GM06990 (cell line): ENCODE results near the gene SIDT2.

Source experiments
- DNase-seq: peaks from one replicate; pipeline ENCODE4 v3.0.0-alpha.2; 2011; ENCODE audit not compliant: insufficient read length; ENCODE audit errors: extremely low read depth
- H3K27me3 ChIP-seq: replicated peaks from 2 replicates; pipeline ENCODE4 v1.6.0; 2011; ENCODE audit warnings: low read length; ENCODE audit not compliant: control insufficient read depth, insufficient read depth
- H3K36me3 ChIP-seq: 2 replicates; pipeline ENCODE4 v1.5.1; 2011; ENCODE audit warnings: low read length; ENCODE audit not compliant: control insufficient read depth, insufficient read depth
- H3K4me3 ChIP-seq: replicated peaks from 2 replicates; pipeline ENCODE4 v1.5.1; 2011; ENCODE audit warnings: low read depth, mild to moderate bottlenecking, control low read depth, low read length
- TF ChIP-seq, protein P1 (sequence below): IDR thresholded peaks from 2 replicates; pipeline ENCODE4 v1.5.1; 2011; ENCODE audit warnings: low read length, control low read depth, mild to moderate bottlenecking, inconsistent platforms; ENCODE audit not compliant: insufficient read depth, poor library complexity, severe bottlenecking

SIDT2 gene

DNA sequence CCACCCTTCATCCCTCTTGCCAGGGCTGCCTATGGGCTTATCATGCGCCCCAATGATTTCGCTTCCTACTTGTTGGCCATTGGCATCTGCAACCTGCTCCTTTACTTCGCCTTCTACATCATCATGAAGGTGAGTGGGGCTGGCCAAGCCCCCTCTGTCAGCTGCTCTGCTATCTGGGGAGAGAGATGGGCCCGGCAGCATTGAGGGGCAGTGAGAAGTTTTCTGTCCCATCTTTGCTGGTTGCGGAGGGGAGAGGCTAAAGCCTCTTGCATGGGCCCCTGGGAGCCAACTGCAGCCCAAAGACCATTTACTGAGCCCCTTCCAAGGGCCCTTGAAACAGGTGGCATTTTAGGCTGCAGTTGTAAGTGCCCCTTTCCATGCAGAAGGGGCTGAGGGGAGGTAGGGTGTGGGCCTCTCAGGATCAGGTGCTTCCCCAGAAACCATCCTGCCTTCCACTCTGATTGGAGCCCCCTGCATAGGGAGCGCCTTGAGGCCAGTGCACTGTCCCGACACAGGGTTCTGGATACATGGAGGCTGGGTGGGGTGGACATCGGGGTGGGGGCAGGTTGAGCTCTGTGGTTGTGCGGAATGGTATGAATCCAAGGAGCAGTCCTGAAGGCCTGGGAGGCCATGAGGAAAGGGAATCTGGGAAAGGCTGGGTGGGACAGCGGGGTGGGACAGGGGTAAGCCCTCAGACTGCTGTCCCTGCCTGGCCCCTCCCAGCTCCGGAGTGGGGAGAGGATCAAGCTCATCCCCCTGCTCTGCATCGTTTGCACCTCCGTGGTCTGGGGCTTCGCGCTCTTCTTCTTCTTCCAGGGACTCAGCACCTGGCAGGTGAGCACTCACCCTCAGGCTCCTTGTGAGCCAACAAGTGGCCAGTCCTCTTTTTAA, 14.8 kb downstream of the SIDT2 start:
- TF ChIP-seq, protein P1, sequence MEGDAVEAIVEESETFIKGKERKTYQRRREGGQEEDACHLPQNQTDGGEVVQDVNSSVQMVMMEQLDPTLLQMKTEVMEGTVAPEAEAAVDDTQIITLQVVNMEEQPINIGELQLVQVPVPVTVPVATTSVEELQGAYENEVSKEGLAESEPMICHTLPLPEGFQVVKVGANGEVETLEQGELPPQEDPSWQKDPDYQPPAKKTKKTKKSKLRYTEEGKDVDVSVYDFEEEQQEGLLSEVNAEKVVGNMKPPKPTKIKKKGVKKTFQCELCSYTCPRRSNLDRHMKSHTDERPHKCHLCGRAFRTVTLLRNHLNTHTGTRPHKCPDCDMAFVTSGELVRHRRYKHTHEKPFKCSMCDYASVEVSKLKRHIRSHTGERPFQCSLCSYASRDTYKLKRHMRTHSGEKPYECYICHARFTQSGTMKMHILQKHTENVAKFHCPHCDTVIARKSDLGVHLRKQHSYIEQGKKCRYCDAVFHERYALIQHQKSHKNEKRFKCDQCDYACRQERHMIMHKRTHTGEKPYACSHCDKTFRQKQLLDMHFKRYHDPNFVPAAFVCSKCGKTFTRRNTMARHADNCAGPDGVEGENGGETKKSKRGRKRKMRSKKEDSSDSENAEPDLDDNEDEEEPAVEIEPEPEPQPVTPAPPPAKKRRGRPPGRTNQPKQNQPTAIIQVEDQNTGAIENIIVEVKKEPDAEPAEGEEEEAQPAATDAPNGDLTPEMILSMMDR: no peak
- H3K27me3 ChIP-seq: no peaks in the 10 kb centered on the region
- H3K4me3 ChIP-seq: no peak overlapping the region
- H3K36me3 ChIP-seq: peaks cover 29% of the 10 kb centered on the region
- DNase-seq: no peak

DNA sequence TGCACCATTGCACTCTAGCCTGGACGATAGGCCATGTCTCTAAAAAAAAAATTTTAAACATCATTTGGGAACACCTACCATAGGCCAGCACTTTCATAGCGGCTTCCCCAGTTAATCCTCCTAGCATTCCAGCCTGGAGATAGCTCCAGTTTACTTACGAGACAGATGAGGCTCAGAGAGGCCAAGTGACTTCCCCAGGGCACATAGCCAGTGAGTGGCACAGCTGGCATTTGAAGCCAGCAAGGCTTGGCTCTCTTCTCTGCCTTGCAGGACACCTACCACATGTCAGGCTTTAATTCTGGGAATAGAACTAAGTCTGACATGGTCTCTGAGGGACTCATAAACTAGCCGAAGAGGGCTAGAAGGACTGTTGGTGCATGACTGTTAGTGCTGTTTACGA, 15.7 kb downstream of the SIDT2 start:
- TF ChIP-seq, protein P1: no peak
- DNase-seq: no peak
- no peaks in the 10 kb centered on the region for H3K27me3 ChIP-seq
- H3K36me3 ChIP-seq: peaks cover 23% of the 10 kb centered on the region
- no peak overlapping the region for H3K4me3 ChIP-seq

DNA sequence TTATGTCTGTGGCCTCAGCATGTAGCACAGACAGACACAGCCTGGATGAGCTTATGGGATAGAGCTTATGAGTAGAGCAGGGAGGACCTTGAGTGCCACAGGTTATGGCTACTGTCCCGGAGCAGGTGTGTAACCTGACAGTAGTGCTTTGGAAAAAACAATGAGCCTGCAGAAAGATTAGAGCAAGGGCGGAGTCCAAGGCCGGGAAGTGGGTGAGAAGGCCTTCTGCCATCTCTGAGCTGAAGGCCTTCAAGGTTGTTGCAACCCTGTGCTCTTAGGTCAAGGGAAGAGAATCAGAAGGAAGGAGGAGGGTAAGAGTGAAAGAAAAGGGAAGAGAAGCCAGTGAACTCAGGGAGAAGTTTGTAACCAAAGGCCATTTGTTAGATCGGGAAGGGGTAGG, 16.7 kb downstream of the SIDT2 start:
- TF ChIP-seq, protein P1: no peak

DNA sequence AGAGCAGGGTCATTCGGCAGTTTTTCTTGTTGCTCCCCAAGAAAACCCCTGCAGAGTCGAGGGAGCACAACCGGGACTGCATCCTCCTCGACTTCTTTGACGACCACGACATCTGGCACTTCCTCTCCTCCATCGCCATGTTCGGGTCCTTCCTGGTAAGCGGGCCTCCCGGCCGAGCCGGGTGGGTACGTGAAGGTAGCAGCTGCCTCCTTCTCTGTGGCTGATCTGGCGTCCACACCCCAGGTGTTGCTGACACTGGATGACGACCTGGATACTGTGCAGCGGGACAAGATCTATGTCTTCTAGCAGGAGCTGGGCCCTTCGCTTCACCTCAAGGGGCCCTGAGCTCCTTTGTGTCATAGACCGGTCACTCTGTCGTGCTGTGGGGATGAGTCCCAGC, 17.2 kb downstream of the SIDT2 start:
- no peaks in the 10 kb centered on the region for H3K27me3 ChIP-seq
- peaks cover 17% of the 10 kb centered on the region for H3K36me3 ChIP-seq
- TF ChIP-seq, protein P1: no peak
- DNase-seq: no peak
- no peak overlapping the region for H3K4me3 ChIP-seq

More for the DNA sequence above, 16.7 kb downstream of the SIDT2 start:
- no peak overlapping the region for H3K4me3 ChIP-seq
- H3K36me3 ChIP-seq: peaks cover 21% of the 10 kb centered on the region
- no peaks in the 10 kb centered on the region for H3K27me3 ChIP-seq
- no peak for DNase-seq

DNA sequence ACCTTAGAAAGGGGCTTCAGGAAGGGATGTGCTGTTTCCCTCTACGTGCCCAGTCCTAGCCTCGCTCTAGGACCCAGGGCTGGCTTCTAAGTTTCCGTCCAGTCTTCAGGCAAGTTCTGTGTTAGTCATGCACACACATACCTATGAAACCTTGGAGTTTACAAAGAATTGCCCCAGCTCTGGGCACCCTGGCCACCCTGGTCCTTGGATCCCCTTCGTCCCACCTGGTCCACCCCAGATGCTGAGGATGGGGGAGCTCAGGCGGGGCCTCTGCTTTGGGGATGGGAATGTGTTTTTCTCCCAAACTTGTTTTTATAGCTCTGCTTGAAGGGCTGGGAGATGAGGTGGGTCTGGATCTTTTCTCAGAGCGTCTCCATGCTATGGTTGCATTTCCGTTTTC, 18.5 kb downstream of the SIDT2 start:
- no peak overlapping the region for H3K4me3 ChIP-seq
- H3K36me3 ChIP-seq: peaks cover 12% of the 10 kb centered on the region
- TF ChIP-seq, protein P1: no peak
- no peak for DNase-seq
- H3K27me3 ChIP-seq: no peaks in the 10 kb centered on the region
